Esophagus muscularis mucosa (tissue), 4 donors: ENCODE data around the gene TESMIN. TPM values are rescaled to one million over a fixed set of nuclear protein-coding genes. Genes with fewer than 3 reads are reported as not detected.

Source experiments
- DNase-seq: peaks from one replicate; pipeline ENCODE4 v3.0.0-alpha.2; 2017; ENCODE audit errors: extremely low spot score
- H3K27ac ChIP-seq, 4 donors: fragments of 200-600 bp; sonication (generic); replicated peaks in 1 of 4; 1 replicate in 3 of 4; 2 replicates in 1 of 4; pipeline ENCODE4 v1.5.1; 2016 to 2019; ENCODE audit warnings: mild to moderate bottlenecking in 1 of 4
- H3K27me3 ChIP-seq, 4 donors: fragments of 200-600 bp; sonication (generic); one replicate each; pipeline versions ENCODE4 v1.5.1 to v1.6.0; 2016 to 2019
- H3K36me3 ChIP-seq, 4 donors: fragments of 200-600 bp; sonication (generic); one replicate each; pipeline ENCODE4 v1.5.1; 2016 to 2019
- H3K4me1 ChIP-seq, 4 donors: fragments of 200-600 bp; sonication (generic); one replicate each; pipeline ENCODE4 v1.5.1; 2016 to 2019
- H3K4me3 ChIP-seq, 4 donors: fragments of 200-600 bp; sonication (generic); 1 replicate in 2 of 4; 2 replicates in 2 of 4; pipeline ENCODE4 v1.5.1; 2016 to 2019; ENCODE audit warnings: mild to moderate bottlenecking in 4 of 4, moderate library complexity in 1 of 4
- H3K9me3 ChIP-seq, 4 donors: fragments of 200-600 bp; sonication (generic); 1 replicate in 3 of 4; 2 replicates in 1 of 4; pipeline ENCODE4 v1.5.1; 2016 to 2019
- CTCF ChIP-seq, 3 experiments: fragments of 200-600 bp in 2 of 3; fragments of 450-650 bp in 1 of 3; sonication (generic) in 2 of 3; IDR thresholded peaks; one replicate each; pipeline ENCODE4 v1.5.1; 2017 to 2019; ENCODE audit warnings: antibody characterized with exemption in 3 of 3, mild to moderate bottlenecking in 2 of 3, moderate library complexity in 1 of 3
- EP300 ChIP-seq: sonication (generic); formaldehyde crosslinking; IDR thresholded peaks from one replicate; pipeline ENCODE4 v1.6.1; 2017; ENCODE audit warnings: antibody characterized with exemption
- POLR2A ChIP-seq: fragments of 450-650 bp; IDR thresholded peaks from one replicate; pipeline ENCODE4 v1.6.1; 2017; ENCODE audit warnings: antibody characterized with exemption, moderate library complexity, mild to moderate bottlenecking, low read depth
- POLR2AphosphoS5 ChIP-seq, 2 donors: sonication (generic); formaldehyde crosslinking; IDR thresholded peaks; one replicate each; pipeline ENCODE4 v1.6.1; 2017; ENCODE audit warnings: antibody characterized with exemption in 2 of 2
- WGBS: methylation state at CpG from one replicate; pipeline ENCODE4 v1.1.5; 2018; 5-methylcytosine and 5-hydroxymethylcytosine counted together
- intact Hi-C: fragments of 100-400 bp; cut with DNase I; formaldehyde crosslinking; loops from one replicate; pipeline ENCODE4 v1.15.1; 2023
- total RNA-seq, 4 donors: library from RNA; depleted of rRNA; stranded (reverse); fragments of >200 nt; gene quantifications; one replicate each; pipeline versions ENCODE4 v1.1.0 to v1.2.1, GENCODE V29; 2016

Gene TESMIN
- total RNA-seq, 4 donors from 2014 or later = 0.78 to 2.5 (median 1.4) TPM

DNA sequence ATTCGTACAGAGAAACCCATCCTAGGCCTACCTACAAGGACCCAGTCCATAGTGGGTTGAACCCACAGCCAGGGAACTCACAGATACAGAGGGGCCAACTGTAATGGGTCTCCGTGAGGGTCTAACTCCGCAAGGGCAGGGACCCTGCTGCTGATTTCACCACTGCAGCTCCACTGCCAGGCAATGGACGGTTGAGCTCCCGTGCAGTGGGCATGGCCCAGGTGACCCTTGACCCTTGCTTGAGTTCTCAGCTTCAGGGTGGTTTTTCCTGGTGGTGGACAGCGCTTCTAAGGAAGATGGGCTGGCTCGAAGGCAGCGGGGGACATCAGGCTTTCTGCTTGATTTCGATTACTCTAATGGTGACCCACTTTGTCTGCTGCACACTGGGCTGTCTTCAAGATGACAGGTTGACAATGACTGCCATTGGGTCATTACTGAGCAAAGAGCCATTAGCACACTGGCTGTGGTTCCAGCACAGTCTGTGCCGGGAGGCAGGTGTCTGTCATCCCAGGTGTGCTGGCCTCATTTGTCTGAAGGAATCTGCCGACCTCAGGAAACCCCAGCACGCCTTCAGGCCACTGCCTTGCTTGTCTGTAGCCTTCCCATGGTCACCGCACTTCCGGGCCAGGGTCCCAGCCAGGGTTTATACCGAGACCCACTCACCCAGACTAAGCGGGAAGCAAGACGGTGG is 70.6 kb downstream of the TESMIN start:
- DNase-seq = no peak
- Histone ChIP-seq H3K4me3 (no peak overlapping the region), H3K9me3 (no peaks in the 10 kb centered on the region), H3K27me3 (peaks cover 5 to 29% (median 22%) of the 10 kb centered on the region in 4 donors), H3K4me1 (peaks cover 15 to 23% (median 19%) of the 10 kb centered on the region in 4 donors), H3K36me3 (no peaks in the 10 kb centered on the region), H3K27ac (no peak overlapping the region)
- intact Hi-C loops = no loop called here
- no peak for TF ChIP-seq CTCF (IDR thresholded peaks at IDR 0.05)
- no peak for TF ChIP-seq EP300
- no peak for TF ChIP-seq POLR2AphosphoS5 (IDR thresholded peaks at IDR 0.05)
- no peak for TF ChIP-seq POLR2A
- WGBS = 93% methylated on average over 9 of the region's 17 CpGs

- WGBS = 85% methylated on average over 15 of the region's 15 CpGs
Observed at GRCh38 chr11:68678031-68678441, 73.3 kb downstream of the TESMIN start.

DNA sequence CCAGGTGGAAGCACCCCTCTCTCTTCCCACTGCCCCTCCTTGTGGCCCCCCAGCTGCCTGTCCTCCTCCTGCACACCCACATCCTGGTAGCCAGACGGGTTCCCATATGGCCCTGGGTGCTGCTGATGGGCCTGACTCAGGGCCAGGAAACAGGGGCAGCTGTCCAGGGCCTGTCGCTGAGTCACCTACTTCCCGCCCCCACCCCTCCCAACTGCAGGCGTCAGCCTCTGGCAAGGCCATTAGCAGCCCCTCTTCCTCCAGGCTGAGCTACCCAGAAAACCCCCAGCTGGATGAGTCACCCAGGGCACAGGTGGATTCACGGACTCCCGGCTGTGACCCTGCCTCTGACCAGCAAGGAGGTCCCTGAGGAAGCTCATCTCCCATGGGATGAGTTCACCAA is 73.9 kb downstream of the TESMIN start:
- intact Hi-C loops = no loop called here
- H3K9me3 ChIP-seq = peaks cover 0 to 16% (median 5%) of the 10 kb centered on the region in 4 donors
- TF ChIP-seq CTCF (IDR thresholded peaks at IDR 0.05) (no peak), POLR2A (no peak), POLR2AphosphoS5 (IDR thresholded peaks at IDR 0.05) (no peak), EP300 (no peak)
- WGBS = 0% methylated on average over 1 of the region's 6 CpGs
- no peak overlapping the region for H3K27ac ChIP-seq
- no peak overlapping the region for H3K4me3 ChIP-seq
- peaks cover 0 to 4% (median 0%) of the 10 kb centered on the region in 4 donors for H3K27me3 ChIP-seq
- no peaks in the 10 kb centered on the region for H3K36me3 ChIP-seq
- DNase-seq = no peak
- peaks cover 0 to 9% (median 5%) of the 10 kb centered on the region in 4 donors for H3K4me1 ChIP-seq

More at GRCh38 chr11:68678031-68678441, 73.3 kb downstream of the TESMIN start:
- Histone ChIP-seq H3K27me3 (peaks cover 0 to 3% (median 0%) of the 10 kb centered on the region in 4 donors), H3K9me3 (peaks cover 0 to 13% (median 5%) of the 10 kb centered on the region in 4 donors), H3K36me3 (no peaks in the 10 kb centered on the region), H3K27ac (no peak overlapping the region), H3K4me1 (peaks cover 0 to 9% (median 5%) of the 10 kb centered on the region in 4 donors), H3K4me3 (no peak overlapping the region)
- TF ChIP-seq POLR2AphosphoS5 (IDR thresholded peaks at IDR 0.05) (no peak), CTCF (IDR thresholded peaks at IDR 0.05) (no peak)
- no peak for DNase-seq
- intact Hi-C loops = no loop called here

GRCh38 chr11:68674461-68674860 is 76.9 kb downstream of the TESMIN start:
- peaks cover 0 to 15% (median 0%) of the 10 kb centered on the region in 4 donors for H3K27me3 ChIP-seq
- 89% methylated on average over 16 of the region's 16 CpGs for WGBS
- intact Hi-C loops = no loop called here
- peaks cover 0 to 9% (median 5%) of the 10 kb centered on the region in 4 donors for H3K4me1 ChIP-seq
- H3K36me3 ChIP-seq = no peaks in the 10 kb centered on the region
- TF ChIP-seq EP300 (no peak), CTCF (IDR thresholded peaks at IDR 0.05) (no peak), POLR2A (no peak), POLR2AphosphoS5 (IDR thresholded peaks at IDR 0.05) (no peak)
- DNase-seq = no peak
- no peak overlapping the region for H3K4me3 ChIP-seq
- peaks cover 0 to 16% (median 5%) of the 10 kb centered on the region in 4 donors for H3K9me3 ChIP-seq
- H3K27ac ChIP-seq = no peak overlapping the region
